NK-92 (cell line): ENCODE data around the gene PRRG2.

Source experiments
- DNase-seq: peaks from one replicate; lab custom pipeline; 2025; ENCODE audit not compliant: unreplicated experiment; lab: John Stamatoyannopoulos, UW

PRRG2 gene

GRCh38 chr19:49581007-49581508 lies at the start of gene PRRG2:
Gene PRRG2, plus strand, starts transcription at chr19:49581316. Its CDS starts 1,904 bp downstream, at chr19:49583220.
- no peak for DNase-seq

DNA sequence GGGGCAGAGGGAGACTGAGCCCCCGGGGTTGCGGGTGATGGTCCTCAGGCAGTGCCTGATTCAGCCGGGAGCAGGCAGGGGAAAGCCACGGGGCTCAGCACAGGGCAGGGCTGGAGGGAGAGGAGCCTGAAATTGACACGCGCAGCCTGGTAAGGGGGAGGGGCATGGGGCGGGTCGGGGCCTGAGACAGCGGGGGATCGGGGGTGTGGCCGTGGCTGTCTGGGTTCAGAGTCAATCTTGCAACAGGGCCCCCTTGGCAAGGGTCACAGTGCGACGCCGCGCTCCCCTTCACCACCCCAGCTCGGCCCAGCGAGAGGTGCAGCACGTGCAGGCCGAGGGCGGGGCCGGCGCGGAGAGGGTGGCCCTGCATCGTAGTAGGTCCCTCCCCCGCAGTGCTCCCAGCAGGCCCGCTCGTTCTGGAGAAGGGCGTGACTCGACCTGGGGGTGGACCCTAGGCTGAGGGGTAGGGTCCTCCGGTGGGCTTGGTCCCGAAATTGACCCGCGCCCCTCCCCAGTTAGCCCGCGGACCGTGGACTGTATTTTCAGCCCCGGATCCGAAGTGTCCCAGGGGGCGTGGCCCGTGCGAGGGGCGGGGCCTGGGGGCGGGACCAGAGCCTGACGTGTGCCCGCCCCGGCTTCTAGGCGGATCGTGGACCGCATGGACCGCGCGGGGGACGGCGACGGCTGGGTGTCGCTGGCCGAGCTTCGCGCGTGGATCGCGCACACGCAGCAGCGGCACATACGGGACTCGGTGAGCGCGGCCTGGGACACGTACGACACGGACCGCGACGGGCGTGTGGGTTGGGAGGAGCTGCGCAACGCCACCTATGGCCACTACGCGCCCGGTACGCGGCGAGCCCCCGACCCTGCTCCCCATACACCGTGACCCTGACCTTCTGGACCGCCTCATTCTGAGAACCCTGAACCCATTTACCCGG lies 47.3 kb upstream of the PRRG2 start:
- DNase-seq = no peak

- DNase-seq = no peak
Measured at GRCh38 chr19:49534632-49535385, 46.3 kb upstream of the PRRG2 start.

GRCh38 chr19:49536921-49537462 lies 44.1 kb upstream of the PRRG2 start:
- no peak for DNase-seq

- no peak for DNase-seq
Measured at GRCh38 chr19:49538643-49539042, 42.5 kb upstream of the PRRG2 start.

GRCh38 chr19:49539192-49539952 lies 41.7 kb upstream of the PRRG2 start:
- DNase-seq = no peak

DNA sequence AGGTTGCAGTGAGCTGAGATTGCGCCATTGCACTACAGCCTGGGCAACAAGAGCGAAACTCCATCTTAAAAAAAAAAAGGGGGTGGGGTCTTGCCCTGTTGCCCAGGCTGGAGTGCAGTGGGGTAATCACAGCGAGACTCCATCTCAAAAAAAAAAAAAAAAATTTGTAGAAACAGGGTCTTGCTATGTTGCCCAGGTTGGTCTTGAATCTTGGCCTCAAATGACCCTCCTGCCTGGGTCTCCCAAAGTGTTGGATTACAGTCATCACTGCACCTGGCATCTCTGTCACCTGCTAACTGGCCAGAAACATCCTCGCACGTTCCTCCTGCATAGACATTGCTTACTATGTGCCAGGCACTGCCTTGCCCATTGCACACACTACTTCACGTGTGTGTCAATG lies 39.2 kb upstream of the PRRG2 start:
- no peak for DNase-seq

DNA sequence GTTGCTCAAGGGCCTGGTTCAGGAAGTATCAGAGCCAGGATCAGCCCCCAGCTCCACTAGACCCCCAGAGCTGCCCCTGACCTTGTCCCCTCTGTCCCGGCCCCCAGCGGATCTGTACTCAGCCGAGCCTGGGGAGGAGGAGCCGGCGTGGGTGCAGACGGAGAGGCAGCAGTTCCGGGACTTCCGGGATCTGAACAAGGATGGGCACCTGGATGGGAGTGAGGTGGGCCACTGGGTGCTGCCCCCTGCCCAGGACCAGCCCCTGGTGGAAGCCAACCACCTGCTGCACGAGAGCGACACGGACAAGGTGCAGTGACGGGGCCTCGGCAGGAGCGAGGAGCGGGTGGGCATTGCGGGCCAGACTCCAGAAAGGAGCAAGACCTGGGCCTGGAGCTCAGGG lies 38.7 kb upstream of the PRRG2 start:
- DNase-seq = no peak

DNA sequence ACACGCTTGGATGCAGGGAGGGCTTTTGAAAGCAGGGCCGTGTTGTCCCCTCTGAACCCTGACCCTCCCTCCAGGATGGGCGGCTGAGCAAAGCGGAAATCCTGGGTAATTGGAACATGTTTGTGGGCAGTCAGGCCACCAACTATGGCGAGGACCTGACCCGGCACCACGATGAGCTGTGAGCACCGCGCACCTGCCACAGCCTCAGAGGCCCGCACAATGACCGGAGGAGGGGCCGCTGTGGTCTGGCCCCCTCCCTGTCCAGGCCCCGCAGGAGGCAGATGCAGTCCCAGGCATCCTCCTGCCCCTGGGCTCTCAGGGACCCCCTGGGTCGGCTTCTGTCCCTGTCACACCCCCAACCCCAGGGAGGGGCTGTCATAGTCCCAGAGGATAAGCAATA lies 38.1 kb upstream of the PRRG2 start:
- DNase-seq = no peak

- DNase-seq = no peak
Measured at GRCh38 chr19:49544154-49544553, 37.0 kb upstream of the PRRG2 start.

GRCh38 chr19:49546825-49547565 lies 34.1 kb upstream of the PRRG2 start:
- no peak for DNase-seq

DNA sequence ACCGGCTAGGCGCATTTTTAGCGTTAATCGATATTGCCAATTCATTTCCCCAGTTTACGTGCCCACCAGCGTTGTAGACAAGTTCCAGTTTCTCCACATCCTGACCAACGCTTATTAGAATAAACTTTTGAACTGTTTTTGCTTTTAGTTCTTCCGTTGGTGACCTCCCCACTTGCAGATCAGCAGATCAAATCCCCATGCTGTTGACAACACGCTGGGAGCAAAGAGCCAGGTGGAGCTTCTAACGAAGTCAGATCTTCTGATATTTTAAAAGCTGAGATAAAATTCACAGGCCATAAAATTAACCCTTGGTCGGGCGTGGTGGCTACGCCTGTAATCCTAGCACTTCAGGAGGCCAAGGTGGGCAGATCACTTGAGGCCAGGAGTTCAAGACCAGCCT lies 32.1 kb upstream of the PRRG2 start:
- no peak for DNase-seq

GRCh38 chr19:49551531-49551930 lies 29.6 kb upstream of the PRRG2 start:
- DNase-seq = no peak

- no peak for DNase-seq
Measured at GRCh38 chr19:49552749-49553148, 28.4 kb upstream of the PRRG2 start.

- no peak for DNase-seq
Measured at GRCh38 chr19:49553451-49554271, 27.5 kb upstream of the PRRG2 start.

- DNase-seq = no peak
Measured at GRCh38 chr19:49554701-49555181, 26.4 kb upstream of the PRRG2 start.

DNA sequence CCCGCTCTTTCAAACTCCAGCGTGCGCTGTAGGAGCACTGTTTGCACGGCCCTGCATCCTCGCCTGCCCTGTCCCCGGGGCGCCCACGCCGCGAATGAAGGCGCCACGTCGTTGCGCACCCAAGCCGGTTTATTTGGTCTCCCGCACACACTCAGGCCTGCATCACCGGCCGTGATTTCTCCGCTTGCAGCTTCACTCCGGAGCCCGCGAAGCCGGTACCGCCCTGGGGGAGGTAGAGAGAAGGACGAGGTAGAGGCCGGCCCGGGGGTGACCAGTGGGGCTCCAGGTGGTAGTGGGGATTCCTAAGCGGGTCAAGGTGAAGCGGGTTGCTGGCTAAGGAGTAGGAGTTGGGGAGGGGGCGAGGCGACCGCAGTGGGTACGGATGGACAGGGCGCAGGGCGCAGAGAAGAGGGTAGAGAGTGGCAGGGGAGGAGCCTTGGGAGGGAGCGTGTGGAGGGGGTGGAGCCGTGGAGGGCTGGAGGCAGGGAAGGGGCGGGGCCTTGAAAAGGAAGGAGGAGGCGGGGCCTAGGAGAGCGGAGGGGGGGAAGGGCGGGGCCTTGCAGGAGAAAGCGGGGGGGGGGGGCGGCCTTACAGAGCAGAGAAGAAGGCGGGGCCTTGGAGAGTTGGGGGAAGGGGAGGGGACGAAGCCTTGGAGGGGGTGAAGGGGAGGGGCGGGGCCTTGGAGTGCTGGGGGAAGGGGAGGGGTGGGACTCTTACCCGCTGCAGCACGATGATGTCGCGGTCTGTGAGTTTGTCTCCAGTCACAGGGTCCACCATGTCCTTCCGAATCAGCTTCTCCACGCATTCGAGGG lies 25.3 kb upstream of the PRRG2 start:
- DNase-seq = no peak
